Panc1 (cell line): ENCODE data around the gene GMDS.

ENCODE experiments used
- CTCF ChIP-seq: fragments of 450-650 bp; IDR thresholded peaks from 2 replicates; pipeline ENCODE4 v1.5.1; 2017; ENCODE audit warnings: mild to moderate bottlenecking
- REST ChIP-seq, 2 experiments: IDR thresholded peaks; 2 replicates each; pipeline ENCODE4 v1.6.1; 2011 to 2012; ENCODE audit warnings: low read depth in 2 of 2, control low read depth in 1 of 2, low read length in 1 of 2, mild to moderate bottlenecking in 1 of 2, moderate library complexity in 1 of 2; ENCODE audit not compliant: insufficient read depth in 1 of 2
- SIN3A ChIP-seq: IDR thresholded peaks from 2 replicates; pipeline ENCODE4 v1.6.1; 2012; ENCODE audit warnings: low read depth, mild to moderate bottlenecking, low read length, moderate library complexity, borderline replicate concordance; ENCODE audit not compliant: insufficient read depth

GRCh38 chr6:2222275-2222842 lies 23.0 kb downstream of the GMDS start:
- TF ChIP-seq CTCF: no peak
- no peak for TF ChIP-seq REST (IDR thresholded peaks at IDR 0.05; ENCODE audit: insufficient read depth in 1 of 2, low read depth in 2 of 2, low read length in 1 of 2)
- no peak for TF ChIP-seq SIN3A
